Stimulated activated CD8-positive, alpha-beta memory T cell treated with anti-CD3 and anti-CD28 coated beads, Interleukin-2, amount 100 ng/mL, for 48 hours (primary cell): ENCODE measurements around the gene NOS1.

Experiments used
- DNase-seq, 2 donors: peaks; one replicate each; pipeline ENCODE4 v3.0.0-alpha.2; 2020; ENCODE audit warnings: low read depth in 2 of 2

Gene NOS1

GRCh38 chr12:117330441-117331113 is 30.8 kb downstream of the NOS1 start:
- no peak for DNase-seq

- no peak for DNase-seq
Observed at GRCh38 chr12:117329756-117330155, 31.7 kb downstream of the NOS1 start.

GRCh38 chr12:117328556-117329100 is 32.8 kb downstream of the NOS1 start:
- no peak for DNase-seq

- DNase-seq, result no peak
Observed at GRCh38 chr12:117322428-117322827, 39.0 kb downstream of the NOS1 start.

- no peak for DNase-seq
Observed at GRCh38 chr12:117321572-117321971, 39.9 kb downstream of the NOS1 start.

GRCh38 chr12:117318591-117318990 is 42.8 kb downstream of the NOS1 start:
- DNase-seq, result no peak

- DNase-seq, result no peak
Observed at GRCh38 chr12:117316336-117316735, 45.1 kb downstream of the NOS1 start.

- DNase-seq, result no peak
Observed at GRCh38 chr12:117313926-117314325, 47.5 kb downstream of the NOS1 start.

- DNase-seq, result no peak
Observed at GRCh38 chr12:117312770-117313169, 48.7 kb downstream of the NOS1 start.

GRCh38 chr12:117309276-117309925 is 52.0 kb downstream of the NOS1 start:
- no peak for DNase-seq

GRCh38 chr12:117300174-117300573 is 61.3 kb downstream of the NOS1 start:
- DNase-seq, result no peak

- no peak for DNase-seq
Observed at GRCh38 chr12:117298648-117299225, 62.7 kb downstream of the NOS1 start.

GRCh38 chr12:117298191-117298590 is 63.2 kb downstream of the NOS1 start:
- no peak for DNase-seq

GRCh38 chr12:117294189-117294603 is 67.2 kb downstream of the NOS1 start:
- DNase-seq, result no peak

GRCh38 chr12:117293510-117293909 is 67.9 kb downstream of the NOS1 start:
- no peak for DNase-seq

GRCh38 chr12:117292688-117293087 is 68.7 kb downstream of the NOS1 start:
- DNase-seq, result no peak

- no peak for DNase-seq
Observed at GRCh38 chr12:117284140-117284539, 77.3 kb downstream of the NOS1 start.

- no peak for DNase-seq
Observed at GRCh38 chr12:117282490-117282889, 78.9 kb downstream of the NOS1 start.

GRCh38 chr12:117280019-117280680 is 81.3 kb downstream of the NOS1 start:
- no peak for DNase-seq

- DNase-seq, result no peak
Observed at GRCh38 chr12:117279606-117280005, 81.8 kb downstream of the NOS1 start.

- DNase-seq, result no peak
Observed at GRCh38 chr12:117277875-117278274, 83.6 kb downstream of the NOS1 start.

- no peak for DNase-seq
Observed at GRCh38 chr12:117273091-117273490, 88.3 kb downstream of the NOS1 start.
